NCI-H1092 (cell line): ENCODE results near the gene SEMA5A.
"Not testable (repeated sequence)": the region's sequence is repeated elsewhere in the genome, so short reads cannot be mapped to it uniquely, and the experiment has no call there.

Source experiments
- DNase-seq: peaks from one replicate; lab custom pipeline; 2025; lab: John Stamatoyannopoulos, UW

Gene SEMA5A

GRCh38 chr5:9438596-9439354 is 107.1 kb downstream of the SEMA5A start:
- no peak for DNase-seq

- DNase-seq = no peak
Measured at GRCh38 chr5:9437741-9438240, 108.1 kb downstream of the SEMA5A start.

- no peak for DNase-seq
Measured at GRCh38 chr5:9431496-9432258, 114.2 kb downstream of the SEMA5A start.

- no peak for DNase-seq
Measured at GRCh38 chr5:9431151-9431495, 114.8 kb downstream of the SEMA5A start.

- no peak for DNase-seq
Measured at GRCh38 chr5:9430306-9430705, 115.6 kb downstream of the SEMA5A start.

GRCh38 chr5:9429691-9430215 is 116.1 kb downstream of the SEMA5A start:
- no peak for DNase-seq

GRCh38 chr5:9428272-9428671 is 117.6 kb downstream of the SEMA5A start:
- DNase-seq = no peak

- DNase-seq = no peak
Measured at GRCh38 chr5:9425710-9426109, 120.2 kb downstream of the SEMA5A start.

- no peak for DNase-seq
Measured at GRCh38 chr5:9423571-9423970, 122.3 kb downstream of the SEMA5A start.

- DNase-seq = no peak
Measured at GRCh38 chr5:9421884-9422283, 124.0 kb downstream of the SEMA5A start.

GRCh38 chr5:9419794-9420193 is 126.1 kb downstream of the SEMA5A start:
- DNase-seq = no peak

GRCh38 chr5:9415566-9415965 is 130.3 kb downstream of the SEMA5A start:
- no peak for DNase-seq

GRCh38 chr5:9415091-9415490 is 130.8 kb downstream of the SEMA5A start:
- DNase-seq = no peak

GRCh38 chr5:9411142-9411541 is 134.7 kb downstream of the SEMA5A start:
- no peak for DNase-seq

- no peak for DNase-seq
Measured at GRCh38 chr5:9409413-9409960, 136.4 kb downstream of the SEMA5A start.

- no peak for DNase-seq
Measured at GRCh38 chr5:9408964-9409363, 136.9 kb downstream of the SEMA5A start.

GRCh38 chr5:9405196-9405754 is 140.6 kb downstream of the SEMA5A start:
- DNase-seq = no peak

GRCh38 chr5:9401786-9402472 is 143.9 kb downstream of the SEMA5A start:
- DNase-seq = no peak

GRCh38 chr5:9399783-9400182 is 146.1 kb downstream of the SEMA5A start:
- DNase-seq = not testable (repeated sequence)

GRCh38 chr5:9399094-9399493 is 146.8 kb downstream of the SEMA5A start:
- DNase-seq = no peak

- DNase-seq = no peak
Measured at GRCh38 chr5:9398227-9398626, 147.6 kb downstream of the SEMA5A start.

- DNase-seq = no peak
Measured at GRCh38 chr5:9396285-9396770, 149.5 kb downstream of the SEMA5A start.
